T-helper 22 cell (primary cell): ENCODE results near the gene ARRDC4.

ENCODE experiments used
- DNase-seq: peaks from one replicate; pipeline ENCODE4 v3.0.0-alpha.2; 2020; ENCODE audit warnings: low read depth

The ARRDC4 gene, protein sequence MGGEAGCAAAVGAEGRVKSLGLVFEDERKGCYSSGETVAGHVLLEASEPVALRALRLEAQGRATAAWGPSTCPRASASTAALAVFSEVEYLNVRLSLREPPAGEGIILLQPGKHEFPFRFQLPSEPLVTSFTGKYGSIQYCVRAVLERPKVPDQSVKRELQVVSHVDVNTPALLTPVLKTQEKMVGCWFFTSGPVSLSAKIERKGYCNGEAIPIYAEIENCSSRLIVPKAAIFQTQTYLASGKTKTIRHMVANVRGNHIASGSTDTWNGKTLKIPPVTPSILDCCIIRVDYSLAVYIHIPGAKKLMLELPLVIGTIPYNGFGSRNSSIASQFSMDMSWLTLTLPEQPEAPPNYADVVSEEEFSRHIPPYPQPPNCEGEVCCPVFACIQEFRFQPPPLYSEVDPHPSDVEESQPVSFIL

DNA sequence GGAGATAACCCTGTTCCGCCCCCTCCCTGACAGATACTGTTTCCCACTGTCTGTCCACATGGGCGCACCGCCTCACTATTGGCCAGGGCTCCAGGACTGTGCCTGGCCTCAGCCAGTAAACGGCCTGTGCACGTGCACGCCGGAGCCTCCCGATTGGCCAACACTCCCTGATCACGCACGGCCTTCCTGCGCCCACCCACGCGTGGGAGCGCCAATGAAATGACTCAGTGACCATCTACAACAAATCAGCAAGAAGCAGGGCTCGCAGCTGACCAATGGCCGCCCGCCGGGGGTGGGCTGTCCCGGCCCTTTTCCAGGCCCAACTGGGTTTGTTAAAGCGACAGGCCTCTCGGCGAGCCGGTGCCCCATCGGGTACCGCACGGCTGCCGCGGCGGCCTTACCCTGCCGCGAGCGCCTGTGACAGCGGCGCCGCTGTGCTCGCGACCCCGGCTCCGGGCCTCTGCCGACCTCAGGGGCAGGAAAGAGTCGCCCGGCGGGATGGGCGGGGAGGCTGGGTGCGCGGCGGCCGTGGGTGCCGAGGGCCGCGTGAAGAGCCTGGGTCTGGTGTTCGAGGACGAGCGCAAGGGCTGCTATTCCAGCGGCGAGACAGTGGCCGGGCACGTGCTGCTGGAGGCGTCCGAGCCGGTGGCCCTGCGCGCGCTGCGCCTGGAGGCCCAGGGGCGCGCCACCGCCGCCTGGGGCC lies at the start of gene ARRDC4:
Gene ARRDC4 (plus strand): TSS at position 340 of the 703 bp plus-strand sequence. CDS start 159 bp downstream, at position 499.
- DNase-seq: peak; percentile 82

DNA sequence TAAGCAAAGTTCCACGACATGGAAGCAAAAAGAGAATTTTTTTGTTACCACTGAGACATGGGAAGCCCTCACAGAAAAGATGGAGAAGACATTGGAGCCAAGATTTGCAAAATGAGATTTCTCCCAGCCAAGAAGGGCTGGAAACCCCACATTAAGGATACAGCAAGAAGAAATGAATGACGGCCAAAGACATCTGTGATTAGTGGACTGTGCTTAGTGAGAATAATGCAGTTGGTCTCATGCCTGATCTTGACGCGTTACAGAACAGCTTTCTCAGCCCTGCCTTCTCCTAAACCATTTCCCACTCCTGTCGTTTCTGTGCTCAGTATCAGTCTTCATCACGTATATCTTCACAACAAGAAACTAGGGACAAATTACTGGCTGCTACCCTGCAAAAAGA lies 45.8 kb upstream of the ARRDC4 start:
- DNase-seq: no peak

DNA sequence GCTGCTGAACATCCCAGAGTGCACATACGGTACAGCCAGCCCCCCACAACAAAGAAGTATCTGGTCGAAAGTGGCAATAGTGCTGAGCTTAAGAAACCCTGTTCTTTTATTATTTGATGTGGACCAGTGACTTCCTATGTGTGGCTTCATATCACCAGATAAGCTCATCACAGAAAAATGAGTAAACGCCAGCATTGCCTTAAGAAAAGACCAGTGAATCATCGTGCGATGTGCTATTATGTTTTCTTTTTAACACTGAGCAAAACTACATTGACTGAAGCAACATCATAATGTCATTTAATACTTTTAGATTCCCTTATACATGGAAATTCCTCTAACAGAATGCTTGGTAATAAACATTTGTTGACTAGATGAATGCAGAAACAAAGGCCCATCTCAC lies 45.2 kb upstream of the ARRDC4 start:
- no peak for DNase-seq

DNA sequence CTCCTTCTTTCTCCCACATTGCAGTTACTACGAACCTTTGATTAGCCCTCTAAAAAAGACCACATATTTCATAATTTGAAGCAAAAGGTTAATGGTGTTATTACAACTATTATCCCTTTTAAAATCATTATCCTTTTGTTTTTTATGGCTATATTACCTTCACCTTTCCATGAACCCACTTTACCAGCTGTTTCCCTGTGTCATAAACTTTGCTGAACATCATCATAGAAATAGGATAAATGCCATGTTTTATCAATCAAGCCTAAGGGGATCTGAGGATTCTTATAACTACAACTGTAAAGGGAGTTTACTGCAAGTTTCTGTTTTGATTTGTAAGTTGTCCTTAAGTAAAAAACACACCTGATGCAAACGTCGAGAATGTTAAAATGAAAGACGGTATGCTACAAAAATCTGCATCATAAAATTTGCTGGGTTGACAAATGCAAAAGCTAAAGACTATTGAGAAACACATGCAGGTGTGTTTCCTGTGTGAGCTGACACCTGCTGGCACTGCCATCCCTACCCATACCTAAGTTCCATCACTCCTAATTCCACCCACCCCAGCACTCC lies 39.1 kb upstream of the ARRDC4 start:
- no peak for DNase-seq

- no peak for DNase-seq
Observed at GRCh38 chr15:97929456-97930229, 30.9 kb upstream of the ARRDC4 start.

DNA sequence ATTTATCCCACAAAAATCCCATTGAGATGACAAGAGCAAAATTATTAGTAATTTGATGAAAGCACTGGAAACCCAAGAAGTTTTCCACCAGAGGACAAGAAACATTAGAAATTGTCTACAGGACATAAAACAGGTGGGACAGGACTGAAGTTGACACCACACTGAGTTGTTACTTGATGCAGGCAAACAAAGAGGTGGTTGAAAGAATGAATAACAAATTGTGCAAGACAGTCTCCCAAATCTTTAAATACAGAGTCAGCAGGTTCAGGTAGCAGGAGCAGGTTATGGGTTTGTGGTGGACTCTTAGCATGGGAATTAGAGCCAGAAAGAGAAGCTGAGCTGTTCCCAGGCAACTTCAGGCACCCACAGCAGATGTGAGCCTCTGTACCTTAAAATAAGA lies 30.3 kb upstream of the ARRDC4 start:
- no peak for DNase-seq

DNA sequence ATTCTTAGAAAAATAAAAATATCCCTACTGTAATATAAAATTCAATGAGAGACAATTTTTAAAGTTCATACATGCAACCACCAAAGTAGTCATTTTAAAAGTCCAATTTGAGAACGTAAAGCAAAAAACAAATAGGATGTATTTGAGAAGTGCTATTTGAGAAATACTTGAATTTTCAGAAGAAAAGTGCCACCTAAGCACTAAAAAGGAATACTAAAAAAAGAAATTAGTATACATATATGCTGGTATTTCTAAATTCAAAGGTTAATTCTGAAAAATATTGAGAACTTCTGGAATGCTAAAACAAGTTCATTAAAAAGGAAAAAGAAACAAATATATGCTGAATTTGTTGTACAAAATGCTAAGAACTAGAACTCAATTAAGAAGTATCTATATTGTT lies 29.2 kb upstream of the ARRDC4 start:
- no peak for DNase-seq

DNA sequence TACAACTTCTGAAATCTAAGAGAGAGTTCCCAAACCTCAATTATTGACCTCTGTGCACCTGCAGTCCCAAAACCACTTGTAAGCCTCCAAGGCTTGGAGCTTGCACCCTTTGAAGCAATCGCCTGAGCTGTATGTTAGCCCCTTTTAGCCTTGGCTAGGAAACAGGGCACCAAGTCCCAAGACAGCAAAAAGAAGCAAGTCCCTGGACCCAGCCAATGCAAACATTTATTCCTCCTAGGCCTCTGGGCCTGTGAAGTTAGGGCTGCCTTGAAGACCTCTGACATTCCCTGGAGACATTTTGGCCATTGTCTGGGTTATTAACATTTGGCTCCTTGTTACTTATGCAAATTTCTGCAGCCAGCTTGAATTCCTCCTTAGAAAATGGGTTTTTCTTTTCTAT lies 26.9 kb upstream of the ARRDC4 start:
- DNase-seq: no peak

- DNase-seq: no peak
Observed at GRCh38 chr15:97940993-97941392, 19.5 kb upstream of the ARRDC4 start.

DNA sequence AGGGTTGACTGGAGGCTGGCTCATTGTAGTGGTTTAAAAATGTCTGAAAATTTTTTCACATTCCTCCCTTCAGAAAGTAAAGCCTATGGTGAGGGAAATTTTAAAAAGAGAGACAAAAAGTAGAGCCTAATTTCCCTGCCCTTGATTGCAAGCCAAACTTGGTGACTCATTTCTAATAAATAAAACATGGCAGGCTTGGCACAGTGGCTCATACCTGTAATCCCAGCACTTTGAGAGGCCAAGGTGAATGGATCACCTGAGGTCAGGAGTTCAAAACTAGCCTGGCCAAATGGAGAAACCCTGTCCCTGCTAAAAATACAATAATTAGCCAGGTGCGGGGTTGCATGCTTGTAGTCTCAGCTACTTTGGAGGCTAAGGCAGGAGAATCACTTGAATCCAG lies 18.9 kb upstream of the ARRDC4 start:
- DNase-seq: no peak

DNA sequence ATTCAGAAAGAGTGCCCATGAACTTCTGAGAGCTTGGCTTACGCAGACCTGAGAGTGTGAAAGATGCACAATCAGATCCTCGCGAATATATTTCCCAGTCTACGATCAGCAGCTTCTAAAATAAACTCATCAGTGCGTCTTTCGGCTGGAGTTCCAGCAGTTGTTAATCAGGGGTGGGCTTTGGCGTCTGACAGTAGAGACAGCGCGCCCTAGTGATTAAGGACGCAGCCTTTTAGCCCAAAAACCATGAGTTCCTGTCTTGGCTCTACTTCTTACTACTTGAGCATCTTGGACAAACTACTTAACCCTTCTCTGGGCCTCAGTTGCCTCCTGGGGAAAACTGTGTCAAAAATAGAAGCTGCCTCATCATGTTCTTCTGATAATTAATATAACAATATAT lies 15.8 kb upstream of the ARRDC4 start:
- DNase-seq: no peak

GRCh38 chr15:97947465-97948260 lies 12.8 kb upstream of the ARRDC4 start:
- DNase-seq: no peak

GRCh38 chr15:97953254-97953653 lies 7.2 kb upstream of the ARRDC4 start:
- no peak for DNase-seq

DNA sequence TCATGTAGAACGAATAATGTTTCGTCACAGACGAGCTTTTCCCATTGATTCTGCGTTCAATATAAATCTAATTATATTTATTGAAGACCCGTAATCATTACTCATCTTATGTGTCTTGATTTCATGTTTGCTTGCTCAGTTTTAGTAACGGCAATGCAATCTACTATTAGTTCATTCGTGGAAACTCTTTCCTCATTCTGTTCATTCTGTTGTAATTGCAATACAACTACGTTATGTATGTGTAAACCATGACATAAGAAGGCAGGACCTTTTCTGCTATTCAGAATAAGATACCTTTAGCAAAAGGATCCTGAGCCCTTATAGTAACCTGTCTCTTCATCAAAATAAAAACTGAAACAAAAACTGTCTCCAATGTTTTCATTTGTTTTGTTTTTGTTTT lies 6.8 kb upstream of the ARRDC4 start:
- no peak for DNase-seq

DNA sequence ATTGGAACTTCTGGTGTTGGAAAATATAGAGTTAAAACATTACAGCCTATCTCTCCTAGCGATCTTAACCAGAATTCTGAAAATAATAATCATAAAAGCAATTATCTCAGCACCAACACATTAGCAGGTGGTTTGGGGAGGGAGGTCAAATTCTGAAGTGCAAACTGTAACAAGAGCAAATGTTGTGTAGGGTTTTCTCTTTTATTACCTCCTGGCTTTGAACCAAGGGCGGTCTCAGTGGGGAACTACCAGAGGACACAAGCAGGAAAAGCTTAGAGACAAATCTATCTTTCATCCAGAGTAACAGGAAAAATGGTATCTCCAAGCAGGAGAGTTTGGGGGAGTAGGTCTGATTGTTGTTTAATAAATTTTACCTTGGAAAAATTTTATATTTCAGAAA lies 5.5 kb upstream of the ARRDC4 start:
- DNase-seq: no peak

GRCh38 chr15:97955529-97955928 lies 5.0 kb upstream of the ARRDC4 start:
- no peak for DNase-seq

- DNase-seq: no peak
Observed at GRCh38 chr15:97959724-97960363, 659 bp upstream of the ARRDC4 start.

- DNase-seq: peak; percentile 7
Observed at GRCh38 chr15:97961067-97961954, 808 bp downstream of the ARRDC4 start.

DNA sequence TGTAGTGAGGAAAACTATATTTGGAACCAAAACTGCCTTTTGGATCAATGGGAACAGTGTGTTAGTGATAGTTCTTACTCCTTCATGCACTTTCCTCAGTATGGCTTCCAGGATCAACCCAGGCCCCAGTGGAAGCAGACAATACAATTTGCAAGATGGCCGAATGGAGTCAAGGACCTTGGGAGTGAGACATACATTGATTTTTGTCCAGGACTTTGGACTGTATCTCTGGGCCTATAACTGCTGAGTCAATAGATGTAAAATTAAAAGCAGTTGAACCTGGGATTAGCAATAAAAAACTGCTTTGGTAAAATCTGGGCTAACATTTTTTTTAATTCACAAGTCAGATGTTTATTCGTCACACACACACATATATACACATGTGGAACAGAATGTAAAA lies 1.8 kb downstream of the ARRDC4 start:
- DNase-seq: no peak

DNA sequence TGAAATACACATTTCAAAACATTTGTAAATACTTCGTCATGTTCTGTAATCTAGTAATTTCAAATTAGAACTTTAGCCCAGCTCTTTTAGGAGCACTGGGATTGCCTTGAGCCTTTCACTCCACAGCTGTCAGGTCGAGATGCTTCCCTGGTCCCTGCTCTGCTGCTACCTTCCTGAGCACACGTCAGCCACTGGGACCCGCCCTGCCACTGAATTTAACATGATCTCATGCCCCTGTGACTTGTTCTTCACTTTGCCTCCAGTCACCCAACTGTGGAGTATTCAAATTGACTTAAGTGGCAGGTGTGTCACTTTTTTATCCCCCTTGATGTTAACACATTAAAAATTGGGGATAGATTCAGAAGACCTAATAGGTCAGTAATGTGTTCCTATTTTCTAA lies 3.3 kb downstream of the ARRDC4 start:
- DNase-seq: no peak
